HepG2 (cell line): ENCODE measurements around the gene NGFR. TPM values are rescaled to one million over a fixed set of nuclear protein-coding genes. Genes with fewer than 3 reads are reported as not detected.

Experiments used
- ATAC-seq: fragments of 200-7000 bp; cut with Tn5 transposase; 3 replicates; pipeline ENCODE4 v1.9.1; 2020; ENCODE audit warnings: mild to moderate bottlenecking, moderate library complexity
- BruUV-seq: library from RNA; stranded (reverse); fragments of 400-500 nt; replicated peaks from 2 replicates; lab custom pipeline; 2021; lab: Mats Ljungman, UMichigan
- CTCF ChIA-PET: fragments of 300-600 bp; formaldehyde crosslinking; extraction: SDS; loops from one replicate; lab custom pipeline; 2021; ENCODE audit warnings: low total read pairs, inconsistent platforms, low intra/inter-chr PET ratio; lab: Yijun Ruan, JAX
- POLR2A ChIA-PET: fragments of 350-600 bp; sonication (Branson Sonifier 250); formaldehyde crosslinking; loops from one replicate; lab custom pipeline; 2020; ENCODE audit warnings: antibody characterized with exemption, inconsistent platforms; lab: Yijun Ruan, JAX
- DNase-seq: peaks from one replicate; pipeline ENCODE4 v3.0.0-alpha.2; 2015; ENCODE audit warnings: low spot score
- FAIRE-seq: peaks from 3 replicates; lab custom pipeline; 2011; peaks lifted over from hg19 to GRCh38; lab: Jason Lieb, UNC
- H2AFZ ChIP-seq: one replicate; pipeline ENCODE4 v1.6.1; 2011; ENCODE audit warnings: low read length, inconsistent platforms
- H3K27ac ChIP-seq: fragments of 300-600 bp; 3 replicates; pipeline ENCODE4 v1.8.0; 2011; ENCODE audit warnings: mixed run types, mild to moderate bottlenecking, mixed read lengths, low read length, inconsistent platforms; ENCODE audit not compliant: insufficient read depth; ENCODE audit errors: extremely low read length
- H3K27me3 ChIP-seq, 2 experiments: fragments of 200-600 bp in 1 of 2; 2 replicates in 1 of 2; 3 replicates in 1 of 2; pipeline versions ENCODE4 v1.6.0 to v1.8.0; 2011; ENCODE audit warnings: low read length in 2 of 2, mild to moderate bottlenecking in 2 of 2, moderate library complexity in 2 of 2, inconsistent platforms in 1 of 2; ENCODE audit not compliant: insufficient read depth in 2 of 2, control insufficient read depth in 1 of 2
- H3K36me3 ChIP-seq, 2 experiments: fragments of 200-600 bp in 1 of 2; replicated peaks in 1 of 2; 2 replicates in 1 of 2; 3 replicates in 1 of 2; pipeline versions ENCODE4 v1.5.1 to v1.8.0; 2011; ENCODE audit warnings: low read length in 2 of 2, inconsistent platforms in 1 of 2; ENCODE audit not compliant: insufficient read depth in 2 of 2, control insufficient read depth in 1 of 2
- H3K4me1 ChIP-seq: 2 replicates; pipeline ENCODE4 v1.5.1; 2012; ENCODE audit warnings: low read length, inconsistent platforms; ENCODE audit not compliant: insufficient read depth
- H3K4me2 ChIP-seq: 2 replicates; pipeline ENCODE4 v1.6.0; 2011; ENCODE audit warnings: low read depth, low read length, inconsistent platforms
- H3K4me3 ChIP-seq, 3 experiments: fragments of 200-600 bp in 1 of 3; sonication (generic), shearing (Covaris generic) in 1 of 3; replicated peaks in 1 of 3; 2 replicates each; pipeline ENCODE4 v1.5.1; 2011 to 2016; ENCODE audit warnings: low read length in 3 of 3, inconsistent platforms in 2 of 3, low read depth in 2 of 3, mild to moderate bottlenecking in 2 of 3, control low read depth in 1 of 3, mixed read lengths in 1 of 3; ENCODE audit not compliant: insufficient read depth in 1 of 3
- H3K79me2 ChIP-seq: one replicate; pipeline ENCODE4 v1.6.1; 2011; ENCODE audit warnings: low read length, inconsistent platforms; ENCODE audit not compliant: insufficient read depth
- H3K9ac ChIP-seq: 2 replicates; pipeline ENCODE4 v1.6.0; 2011; ENCODE audit warnings: mild to moderate bottlenecking, low read depth, low read length, inconsistent platforms; ENCODE audit not compliant: insufficient read depth
- H3K9me3 ChIP-seq: 2 replicates; pipeline ENCODE4 v1.5.1; 2012; ENCODE audit warnings: mild to moderate bottlenecking, low read length
- H4K20me1 ChIP-seq: 2 replicates; pipeline ENCODE4 v1.6.0; 2011; ENCODE audit warnings: inconsistent platforms, mild to moderate bottlenecking, low read length, moderate library complexity; ENCODE audit not compliant: insufficient read depth
- ETV5 ChIP-seq: IDR thresholded peaks from 2 replicates; pipeline ENCODE4 v1.6.1; 2018; ENCODE audit warnings: missing biosample characterization, missing genetic modification reagents, inconsistent platforms, borderline replicate concordance
- FOXK2 ChIP-seq: fragments of 450-650 bp; IDR thresholded peaks from 2 replicates; pipeline ENCODE4 v1.6.1; 2016
- HNF1B ChIP-seq: sonication (generic); formaldehyde crosslinking; IDR thresholded peaks from 2 replicates; pipeline ENCODE4 v1.5.1; 2020; ENCODE audit warnings: mild to moderate bottlenecking, moderate library complexity, missing genetic modification reagents
- POGK ChIP-seq: sonication (generic); formaldehyde crosslinking; conservative IDR thresholded peaks from 2 replicates; pipeline ENCODE4 v1.8.0; 2022; ENCODE audit warnings: mild to moderate bottlenecking, moderate library complexity, missing genetic modification reagents
- SMAD3 ChIP-seq: sonication (generic); formaldehyde crosslinking; IDR thresholded peaks from 2 replicates; pipeline ENCODE4 v1.4.0; 2020; ENCODE audit warnings: missing genetic modification reagents
- ZIK1 ChIP-seq: sonication (generic); formaldehyde crosslinking; IDR thresholded peaks from 2 replicates; pipeline ENCODE4 v1.5.0; 2020; ENCODE audit warnings: mild to moderate bottlenecking, low read depth, missing genetic modification reagents, borderline replicate concordance
- ZSCAN25 ChIP-seq: sonication (generic); formaldehyde crosslinking; IDR thresholded peaks from 2 replicates; pipeline ENCODE4 v1.8.0; 2022; ENCODE audit warnings: mild to moderate bottlenecking, missing genetic modification reagents
- WGBS: methylation state at CpG from one replicate; pipeline ENCODE4 v1.1.6; 2017; ENCODE audit warnings: low lambda C conversion rate; 5-methylcytosine and 5-hydroxymethylcytosine counted together
- in situ Hi-C: cut with HindIII; loops from 2 replicates; pipeline ENCODE4 v1.10.0; 2017; ENCODE audit warnings: low pct_unique_long_range_greater_than_20kb; ENCODE audit not compliant: extremely low pct_ligation_motif_present
- intact Hi-C: fragments of 100-400 bp; cut with micrococcal nuclease; formaldehyde crosslinking; loops from one replicate; pipeline ENCODE4 v1.10.0; 2022; ENCODE audit not compliant: unreplicated experiment
- polyA plus RNA-seq, 8 experiments: library from polyadenylated mRNA; depleted of rRNA in 3 of 8; stranded (reverse) in 7 of 8; unstranded in 1 of 8; fragments of >200 nt; fragmentation: Illumina TruSeq in 4 of 8; extraction: Trizol in 4 of 8; gene quantifications; 2 replicates each; pipeline versions ENCODE4 v1.2.1 to v1.2.3, GENCODE V29; 2011 to 2016; ENCODE audit warnings: low read depth in 4 of 8, missing spikeins in 1 of 8, mixed read lengths in 1 of 8; ENCODE audit not compliant: insufficient read depth in 1 of 8
- total RNA-seq, 5 experiments: library from RNA; depleted of rRNA; stranded (reverse); fragments of >200 nt; fragmentation: Illumina TruSeq; extraction: Trizol; gene quantifications; 2 replicates each; pipeline ENCODE4 v1.2.3, GENCODE V29; 2016; ENCODE audit warnings: low read depth in 1 of 5

NGFR gene
- total and polyA plus RNA-seq, 2 of the 13 experiments (the other 11 are each of a cell fraction or from before 2014, with no cell fraction given): 1.1 to 1.8 TPM

DNA sequence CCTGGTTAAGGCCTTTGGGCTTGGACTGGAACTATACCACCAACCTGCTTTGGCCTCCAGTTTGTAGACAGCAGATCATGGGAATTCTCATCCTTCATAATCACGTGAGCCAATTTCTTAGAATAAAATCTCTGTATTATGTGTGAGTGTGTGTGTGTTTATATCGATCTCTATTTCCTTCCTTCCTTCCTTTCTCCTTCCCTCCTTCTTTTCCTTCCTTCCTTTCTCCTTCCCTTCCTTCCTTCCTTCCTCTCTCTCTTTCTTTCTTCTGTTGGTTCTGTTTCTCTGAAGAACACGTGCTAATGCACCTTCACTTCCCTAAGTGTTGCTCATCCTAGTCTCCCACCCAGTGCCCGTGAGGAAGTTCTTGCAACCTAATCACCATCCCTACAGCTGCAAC lies 44.9 kb upstream of the NGFR start:
- Histone ChIP-seq H3K4me1 (peaks cover 25% of the 10 kb centered on the region), H3K79me2 (no peaks in the 10 kb centered on the region), H3K4me2 (no peak overlapping the region), H3K36me3 (no peaks in the 10 kb centered on the region), H3K9me3 (no peaks in the 10 kb centered on the region), H3K4me3 (no peak overlapping the region), H3K27ac (no peak overlapping the region), H4K20me1 (no peaks in the 10 kb centered on the region), H3K9ac (no peak overlapping the region), H3K27me3 (peaks cover 8 to 45% of the 10 kb centered on the region in 2 experiments; a peak in 3 of 5 replicates), H2AFZ (no peak overlapping the region)
- in situ Hi-C loops: no loop called here
- CTCF ChIA-PET: no interaction called here
- TF ChIP-seq ZSCAN25 (CRISPR knock-in tag): no peak
- TF ChIP-seq SMAD3 (CRISPR knock-in tag): no peak
- TF ChIP-seq ZIK1 (CRISPR knock-in tag): no peak
- no peak for TF ChIP-seq ETV5 (CRISPR knock-in tag)
- peak; percentile 17; the same call in 1 of the 2 replicates for TF ChIP-seq FOXK2
- no peak for TF ChIP-seq HNF1B (CRISPR knock-in tag)
- no peak for TF ChIP-seq POGK (CRISPR knock-in tag)
- 29% methylated on average over 4 of the region's 4 CpGs for WGBS
- no TSS peak for BruUV-seq
- ATAC-seq: no peak
- intact Hi-C loops: no loop called here
- FAIRE-seq: no peak
- DNase-seq: no peak
- POLR2A ChIA-PET: no interaction called here
